ENCODE results near the gene WDR20.

WDR20 gene

DNA sequence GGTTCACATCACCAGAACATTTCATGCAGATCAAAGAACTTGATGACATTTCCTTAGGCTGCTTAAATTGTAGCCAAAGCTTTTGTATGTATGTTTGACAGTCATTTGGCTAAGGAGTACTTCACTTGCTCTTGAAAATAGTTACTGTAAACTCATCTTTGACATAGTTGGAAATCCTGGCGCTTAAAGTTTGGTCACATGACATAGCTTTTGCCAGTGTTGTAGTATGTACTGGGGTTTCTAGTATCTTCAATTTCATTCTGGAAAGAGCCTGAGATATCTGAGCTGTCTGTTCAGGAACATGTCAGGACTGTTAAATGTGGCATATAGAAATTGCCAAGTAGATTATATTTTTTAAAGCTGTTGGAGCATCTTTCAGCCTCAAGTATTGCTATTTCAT, 55.7 kb downstream of the WDR20 start:
- in situ Hi-C loops (cut with MboI; ENCODE audit: low sequenced_read_pairs): no loop called here

DNA sequence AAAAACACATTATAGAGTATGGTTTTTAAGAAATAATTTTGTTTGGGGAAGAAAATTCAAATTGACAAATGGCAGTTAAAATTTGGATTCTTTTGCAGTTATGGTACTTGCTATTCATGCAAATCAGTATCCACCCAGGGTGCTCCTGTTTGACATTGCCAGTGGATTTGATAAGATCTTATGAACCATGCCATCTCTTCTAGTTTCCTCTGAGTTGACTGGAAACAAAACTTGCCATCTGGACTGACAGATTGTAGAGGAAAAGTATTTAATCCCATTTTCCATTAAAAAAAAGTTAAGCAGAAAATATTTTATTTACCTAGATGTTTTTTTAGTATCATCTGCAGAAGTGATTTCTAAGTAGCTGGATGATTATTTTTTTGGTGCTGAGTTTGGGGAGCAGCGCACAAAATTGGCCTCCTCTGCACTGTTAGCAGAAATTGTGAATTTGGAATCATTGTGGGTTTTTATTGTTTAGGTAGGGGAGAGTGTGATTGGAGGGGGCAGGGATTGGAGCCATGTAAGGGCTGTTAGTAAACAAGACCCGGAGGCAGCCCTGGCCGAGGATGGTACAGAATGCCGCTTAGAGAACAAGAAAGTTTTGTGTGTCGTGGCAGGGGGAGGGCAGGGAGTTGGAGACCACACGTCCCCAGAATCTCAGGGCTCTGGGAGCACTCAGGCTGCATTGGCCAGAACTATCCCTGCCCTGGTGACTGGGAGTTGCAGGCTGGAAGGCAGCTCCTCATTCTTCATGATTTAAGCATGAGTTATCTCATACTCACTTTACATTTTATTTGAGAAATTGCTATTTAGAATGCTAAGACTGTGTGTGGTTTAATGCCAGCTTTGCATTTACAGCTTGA, 56.6 kb downstream of the WDR20 start:
- in situ Hi-C loops (cut with MboI; ENCODE audit: low sequenced_read_pairs): no loop called here

DNA sequence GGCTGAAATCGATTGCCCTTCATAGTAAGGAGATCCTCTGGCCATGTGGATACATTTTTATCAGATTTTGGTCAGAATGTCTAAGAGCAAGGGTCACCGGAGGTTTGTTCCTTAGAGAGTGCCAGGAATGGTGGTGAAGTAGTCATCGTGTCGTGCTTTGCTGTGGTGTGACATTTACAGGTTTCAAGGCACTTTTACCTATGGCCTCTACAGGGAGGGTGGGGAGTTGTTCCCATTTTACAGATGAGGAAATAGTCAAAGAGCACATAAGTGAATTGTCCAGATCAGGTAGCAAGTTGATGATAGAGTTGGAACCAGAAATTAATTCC, 57.2 kb downstream of the WDR20 start:
- in situ Hi-C loops (cut with MboI; ENCODE audit: low sequenced_read_pairs): no loop called here

DNA sequence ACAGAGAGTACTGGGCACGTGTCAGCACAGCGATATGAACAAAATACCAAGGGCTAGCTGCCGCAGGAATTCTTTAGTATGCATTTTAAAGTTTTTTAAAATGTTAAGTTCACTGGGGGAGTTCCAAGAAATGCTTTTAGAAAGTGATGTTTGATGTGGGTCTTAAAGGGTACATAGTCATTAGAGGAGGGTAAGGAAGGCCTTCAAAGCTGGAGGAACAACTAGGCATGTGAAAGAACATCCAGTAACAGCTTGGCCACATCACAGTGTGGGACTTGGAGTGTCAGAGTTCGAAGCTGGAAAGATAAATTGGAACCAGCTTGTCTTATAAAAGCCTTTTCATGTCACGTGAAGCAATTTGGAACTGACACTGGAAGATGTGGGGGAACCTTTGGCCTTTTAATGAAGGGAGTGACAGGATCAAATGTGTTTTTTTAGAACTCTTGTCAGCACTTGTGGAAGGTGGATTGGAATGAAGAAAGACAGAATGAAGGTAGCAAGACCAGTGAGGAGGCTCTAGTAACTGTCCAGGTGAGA, 57.7 kb downstream of the WDR20 start:
- in situ Hi-C loops (cut with MboI; ENCODE audit: low sequenced_read_pairs): no loop called here

DNA sequence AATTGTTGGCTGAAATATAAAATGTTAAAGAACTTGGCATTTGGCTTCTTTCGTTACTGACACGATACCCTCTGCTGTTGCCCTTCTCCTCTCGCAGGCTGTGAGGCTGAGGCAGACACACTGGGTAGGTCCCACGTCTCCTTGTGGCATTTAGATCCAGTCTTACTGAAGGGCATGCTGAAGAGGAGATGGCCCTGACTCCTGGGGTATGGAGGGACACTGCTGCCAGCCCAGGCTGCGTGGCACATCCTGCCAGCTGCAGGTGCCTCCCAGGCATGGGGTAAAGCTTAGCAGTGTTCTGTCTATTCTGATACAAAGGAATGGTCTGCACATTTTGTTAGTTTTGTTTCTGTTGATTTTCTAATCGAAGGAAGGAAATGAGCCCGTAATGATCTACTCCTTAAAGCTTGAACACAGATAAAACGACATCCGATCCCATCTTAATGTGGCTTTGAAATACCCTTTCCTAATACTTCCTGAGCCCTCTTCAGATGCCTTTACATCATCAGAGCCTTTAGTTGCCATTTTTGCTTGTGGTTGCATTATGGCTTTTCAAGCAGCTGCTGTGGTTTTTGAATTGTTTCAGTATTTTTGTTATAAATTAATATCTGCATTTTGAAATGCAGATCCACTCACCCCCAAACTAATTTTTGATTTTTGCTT, 61.1 kb downstream of the WDR20 start:
- in situ Hi-C loops (cut with MboI; ENCODE audit: low sequenced_read_pairs): no loop called here

DNA sequence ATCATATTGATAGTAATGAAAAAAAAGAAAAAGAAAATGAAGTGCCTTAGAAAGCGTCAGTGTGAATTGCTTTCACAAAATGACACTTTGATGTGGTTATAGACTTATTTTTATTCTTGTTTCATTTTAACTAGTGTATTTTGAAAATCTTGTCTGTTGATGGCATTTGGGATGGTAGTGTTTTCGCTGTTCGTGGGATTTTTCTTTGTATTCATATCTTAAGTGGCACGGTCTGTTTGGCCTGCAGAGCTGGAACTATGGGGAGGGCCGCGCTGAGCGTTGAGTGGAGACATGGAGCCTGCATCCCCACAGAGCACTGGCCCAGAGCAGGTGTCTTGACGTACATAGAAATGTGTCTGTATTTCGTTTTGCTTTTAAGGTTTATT, 61.6 kb downstream of the WDR20 start:
- in situ Hi-C loops (cut with MboI; ENCODE audit: low sequenced_read_pairs): no loop called here

DNA sequence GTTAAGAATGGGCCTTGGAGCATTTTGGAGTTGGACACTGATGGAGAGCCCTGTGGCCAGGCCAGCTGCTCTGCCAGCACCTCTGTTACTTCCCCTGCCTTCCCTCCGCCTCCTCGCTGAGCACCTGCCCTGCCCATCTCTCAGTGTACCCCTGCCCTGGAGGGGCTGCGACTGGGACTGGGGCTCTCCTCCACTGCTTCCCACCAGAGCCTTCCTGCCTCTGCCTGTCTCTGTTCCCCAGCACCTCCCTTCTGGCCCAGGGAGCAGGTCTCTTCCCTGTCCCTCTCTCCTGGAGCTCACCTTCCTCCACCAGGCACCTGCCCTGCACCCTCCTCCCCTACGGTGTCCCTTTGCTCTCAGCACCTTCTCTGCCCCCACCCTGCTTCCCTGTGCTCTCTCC, 62.1 kb downstream of the WDR20 start:
- in situ Hi-C loops (cut with MboI; ENCODE audit: low sequenced_read_pairs): no loop called here

DNA sequence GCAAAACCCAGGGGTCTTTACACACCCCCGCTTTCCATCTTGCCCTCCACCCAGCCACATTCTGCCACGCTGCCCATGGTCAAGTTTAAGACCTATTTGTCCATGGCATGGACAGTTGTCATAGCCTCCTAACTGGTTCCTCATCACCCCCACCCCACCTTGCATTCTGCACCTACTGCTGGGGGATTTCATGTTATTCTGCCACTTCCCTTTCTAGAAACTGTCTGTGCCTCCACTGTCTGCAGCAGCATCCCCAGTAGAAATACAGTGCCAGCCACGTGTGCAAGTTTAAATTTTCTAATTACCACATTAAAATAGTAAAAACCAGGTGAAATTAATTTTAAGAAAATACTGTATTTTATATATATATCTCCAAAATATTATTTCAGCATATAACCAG, 63.2 kb downstream of the WDR20 start:
- in situ Hi-C loops (cut with MboI; ENCODE audit: low sequenced_read_pairs): no loop called here

DNA sequence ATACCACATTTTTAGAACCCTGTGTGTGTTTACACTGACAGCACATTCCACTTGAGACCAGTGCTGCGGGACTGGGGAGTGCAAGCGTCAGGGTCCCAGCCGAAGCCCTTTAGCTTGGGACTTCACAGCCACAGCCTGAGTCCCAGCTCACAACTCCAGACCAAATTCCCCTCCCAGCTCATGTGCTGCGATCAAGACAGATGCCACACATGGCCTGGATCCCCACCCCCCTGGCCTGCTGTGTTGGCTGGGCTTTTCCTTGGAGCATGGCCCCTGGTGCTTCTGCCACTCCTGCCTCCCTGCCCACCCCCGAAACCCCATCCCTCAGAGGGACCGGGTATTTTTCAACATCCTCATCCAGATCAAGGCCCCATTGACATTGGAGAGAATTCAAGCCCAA, 63.7 kb downstream of the WDR20 start:
- in situ Hi-C loops (cut with MboI; ENCODE audit: low sequenced_read_pairs): no loop called here

DNA sequence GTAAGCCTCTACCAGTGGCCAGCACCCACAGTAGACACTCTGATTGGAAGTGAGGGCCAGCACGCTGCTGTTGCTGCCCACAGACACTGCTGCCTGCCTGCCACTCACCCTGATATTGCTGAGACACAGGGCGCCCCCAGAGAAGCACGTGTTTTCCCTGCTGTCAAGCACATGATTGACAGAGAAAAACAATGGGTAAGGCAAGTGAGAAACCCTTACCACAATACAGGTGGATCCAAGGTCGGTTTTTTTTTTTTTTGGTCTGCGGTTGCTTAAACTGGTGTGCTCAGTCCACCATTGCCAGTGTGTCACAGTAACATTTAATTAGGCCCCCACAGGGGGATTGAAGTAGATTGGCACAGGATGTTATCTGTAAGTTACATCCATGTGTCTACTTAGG, 65.9 kb downstream of the WDR20 start:
- in situ Hi-C loops (cut with MboI; ENCODE audit: low sequenced_read_pairs): no loop called here

DNA sequence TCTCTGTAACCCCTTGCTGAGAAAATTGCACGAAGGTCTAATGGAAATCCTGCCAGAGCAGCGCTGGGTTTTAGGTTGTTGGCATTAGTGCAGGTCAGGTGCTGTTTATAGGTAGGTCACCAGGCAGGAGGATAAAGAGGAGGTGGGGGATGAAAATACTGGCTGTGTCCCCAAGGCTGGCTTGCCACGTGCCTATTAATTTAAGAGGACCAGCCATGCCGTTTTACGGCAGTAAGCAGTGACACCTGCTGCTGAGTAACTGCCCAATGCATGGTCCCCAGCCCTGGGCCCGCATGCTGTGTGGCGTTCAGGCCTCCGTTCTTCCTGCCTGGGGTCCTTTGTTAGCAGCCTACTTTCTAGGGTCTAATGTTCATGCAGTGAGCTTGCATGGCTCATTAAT, 67.2 kb downstream of the WDR20 start:
- in situ Hi-C loops (cut with MboI; ENCODE audit: low sequenced_read_pairs): no loop called here

DNA sequence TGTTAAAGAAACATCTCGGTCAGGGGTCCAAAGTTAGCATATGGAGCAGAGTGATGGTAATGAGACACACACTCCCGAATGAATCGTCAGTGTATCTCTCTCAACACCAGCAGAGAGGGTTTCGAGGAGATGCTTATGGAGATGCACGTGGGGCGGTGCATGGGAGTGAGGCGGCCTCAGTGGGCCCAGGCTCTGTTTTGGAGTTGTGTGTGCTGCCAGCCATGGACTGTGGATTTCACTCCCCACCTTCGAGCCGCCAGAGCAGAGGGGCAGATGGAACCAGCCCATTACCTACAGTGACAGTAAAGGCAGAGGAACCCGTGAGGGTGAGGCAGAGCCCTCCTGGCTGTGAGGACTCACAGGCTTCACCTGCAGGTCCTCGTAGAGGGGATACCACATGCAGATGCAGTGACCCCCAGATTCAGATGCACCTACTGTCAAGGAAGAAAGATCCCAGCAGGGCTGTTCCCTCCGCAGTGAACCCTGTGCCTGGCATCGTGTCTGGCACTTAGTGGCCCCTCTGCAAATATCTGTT, 68.2 kb downstream of the WDR20 start:
- in situ Hi-C loops (cut with MboI; ENCODE audit: low sequenced_read_pairs): no loop called here

DNA sequence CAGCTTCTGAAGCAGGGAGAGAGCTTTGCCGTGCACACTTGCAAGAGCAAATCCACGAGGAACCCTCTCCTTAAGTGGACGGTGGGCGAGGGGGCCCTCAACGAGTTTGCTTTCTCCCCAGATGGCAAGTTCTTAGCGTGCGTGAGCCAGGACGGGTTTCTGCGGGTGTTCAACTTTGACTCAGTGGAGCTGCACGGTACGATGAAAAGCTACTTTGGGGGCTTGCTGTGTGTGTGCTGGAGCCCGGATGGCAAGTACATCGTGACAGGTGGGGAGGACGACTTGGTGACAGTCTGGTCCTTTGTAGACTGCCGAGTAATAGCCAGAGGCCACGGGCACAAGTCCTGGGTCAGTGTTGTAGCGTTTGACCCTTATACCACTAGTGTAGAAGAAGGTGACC, 69.0 kb downstream of the WDR20 start:
- in situ Hi-C loops (cut with MboI; ENCODE audit: low sequenced_read_pairs): no loop called here

DNA sequence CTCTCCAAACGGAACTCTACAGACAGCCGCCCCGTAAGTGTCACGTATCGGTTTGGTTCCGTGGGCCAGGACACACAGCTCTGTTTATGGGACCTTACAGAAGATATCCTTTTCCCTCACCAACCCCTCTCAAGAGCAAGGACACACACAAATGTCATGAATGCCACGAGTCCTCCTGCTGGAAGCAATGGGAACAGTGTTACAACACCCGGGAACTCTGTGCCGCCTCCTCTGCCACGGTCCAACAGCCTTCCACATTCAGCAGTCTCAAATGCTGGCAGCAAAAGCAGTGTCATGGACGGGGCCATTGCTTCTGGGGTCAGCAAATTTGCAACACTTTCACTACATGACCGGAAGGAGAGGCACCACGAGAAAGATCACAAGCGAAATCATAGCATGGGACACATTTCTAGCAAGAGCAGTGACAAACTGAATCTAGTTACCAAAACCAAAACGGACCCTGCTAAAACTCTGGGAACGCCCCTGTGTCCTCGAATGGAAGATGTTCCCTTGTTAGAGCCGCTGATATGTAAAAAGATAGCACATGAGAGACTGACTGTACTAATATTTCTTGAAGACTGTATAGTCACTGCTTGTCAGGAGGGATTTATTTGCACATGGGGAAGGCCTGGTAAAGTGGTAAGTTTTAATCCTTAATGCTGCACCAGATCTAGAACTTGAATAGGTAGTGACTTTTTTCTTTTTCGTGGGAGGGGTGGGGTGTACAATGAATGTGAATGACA, 69.7 kb downstream of the WDR20 start:
- in situ Hi-C loops (cut with MboI; ENCODE audit: low sequenced_read_pairs): no loop called here

DNA sequence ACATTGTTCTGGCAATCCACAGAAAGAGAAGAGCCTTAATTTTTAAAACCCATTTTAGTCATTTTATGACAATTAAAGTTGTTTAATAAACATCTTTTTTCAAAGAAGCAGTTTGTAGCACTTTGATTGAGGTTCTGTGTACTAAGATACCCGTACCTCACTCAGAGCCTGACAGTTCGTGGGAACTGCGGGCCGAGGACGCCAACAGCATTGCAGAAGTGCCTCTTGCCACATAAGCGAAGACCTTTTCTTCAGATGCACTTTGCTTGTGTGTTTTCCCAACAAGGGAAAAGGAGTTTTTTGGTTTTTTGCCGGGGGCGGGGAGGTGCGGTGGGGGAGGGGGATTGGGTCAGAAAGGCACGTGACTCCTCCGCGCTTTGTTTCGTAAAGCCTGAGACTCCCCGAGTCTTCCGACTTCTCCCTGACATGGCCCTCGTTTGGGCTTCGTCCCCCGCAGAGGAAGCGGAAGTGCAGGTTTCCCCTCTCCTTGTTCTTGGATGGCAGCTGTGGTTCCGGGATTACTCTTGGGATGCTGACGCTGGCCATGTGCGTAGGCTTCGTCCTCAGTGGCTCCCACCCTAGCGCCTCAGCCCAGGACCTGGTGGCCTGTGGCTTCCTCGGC, 70.8 kb downstream of the WDR20 start:
- in situ Hi-C loops (cut with MboI; ENCODE audit: low sequenced_read_pairs): no loop called here

DNA sequence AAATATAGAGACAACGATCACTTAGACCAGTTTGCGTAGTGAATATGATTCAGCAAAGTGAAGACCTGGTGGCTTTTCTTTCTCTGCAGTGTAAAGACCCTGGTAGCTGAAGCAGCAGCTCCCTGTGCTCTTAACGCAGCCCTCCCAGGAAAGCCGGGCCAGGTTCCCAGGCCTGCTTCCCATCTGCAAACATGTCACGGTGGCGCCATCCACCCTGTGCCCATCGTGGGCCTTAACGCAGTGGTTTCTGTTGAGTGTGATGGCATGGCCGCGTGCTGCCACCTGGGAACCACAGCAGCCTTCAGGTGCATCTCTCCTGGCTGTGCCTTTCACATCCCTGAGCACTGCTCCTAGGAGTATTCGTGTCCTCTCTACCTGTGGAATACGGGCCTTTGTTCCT, 71.5 kb downstream of the WDR20 start:
- in situ Hi-C loops (cut with MboI; ENCODE audit: low sequenced_read_pairs): no loop called here

DNA sequence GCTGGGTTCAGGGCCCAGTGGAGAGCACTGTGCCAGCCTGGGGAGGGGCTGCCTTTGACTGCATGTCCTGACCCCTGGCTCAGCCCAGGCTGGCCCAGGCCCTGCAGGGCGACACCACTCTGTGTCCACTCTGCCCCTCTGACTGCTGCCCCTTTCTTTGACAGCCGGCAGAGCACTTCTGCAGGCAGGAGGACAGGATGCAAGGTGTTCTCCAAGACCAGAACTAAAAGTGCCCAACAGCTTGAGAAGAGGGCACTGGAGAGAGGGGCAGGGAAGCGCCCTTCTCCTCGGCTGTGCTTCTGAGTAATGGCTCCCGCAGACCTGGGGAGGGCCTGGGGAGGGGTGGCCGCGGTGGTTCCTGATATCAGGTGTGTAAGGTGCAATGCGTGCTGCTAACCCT, 72.7 kb downstream of the WDR20 start:
- in situ Hi-C loops (cut with MboI; ENCODE audit: low sequenced_read_pairs): no loop called here

DNA sequence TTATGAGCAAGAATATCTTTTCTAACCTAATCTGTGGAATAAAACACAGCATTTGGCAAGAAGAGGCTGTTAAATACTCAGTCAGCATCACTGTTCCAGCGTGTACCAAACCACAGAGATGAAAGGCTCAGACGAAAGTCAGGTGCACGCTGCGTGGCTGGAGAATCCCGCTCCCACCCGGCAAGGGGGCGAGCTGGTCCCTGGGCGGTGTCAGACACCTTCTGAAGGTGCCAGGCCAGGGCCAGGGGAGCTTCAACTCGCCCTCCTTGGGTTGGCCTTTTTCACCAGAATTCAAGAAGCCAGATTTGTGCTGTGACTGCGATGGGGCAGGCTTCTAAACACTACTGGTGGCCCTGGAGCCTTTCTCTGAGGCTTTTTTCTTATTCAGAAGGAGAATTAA, 73.1 kb downstream of the WDR20 start:
- in situ Hi-C loops (cut with MboI; ENCODE audit: low sequenced_read_pairs): no loop called here

DNA sequence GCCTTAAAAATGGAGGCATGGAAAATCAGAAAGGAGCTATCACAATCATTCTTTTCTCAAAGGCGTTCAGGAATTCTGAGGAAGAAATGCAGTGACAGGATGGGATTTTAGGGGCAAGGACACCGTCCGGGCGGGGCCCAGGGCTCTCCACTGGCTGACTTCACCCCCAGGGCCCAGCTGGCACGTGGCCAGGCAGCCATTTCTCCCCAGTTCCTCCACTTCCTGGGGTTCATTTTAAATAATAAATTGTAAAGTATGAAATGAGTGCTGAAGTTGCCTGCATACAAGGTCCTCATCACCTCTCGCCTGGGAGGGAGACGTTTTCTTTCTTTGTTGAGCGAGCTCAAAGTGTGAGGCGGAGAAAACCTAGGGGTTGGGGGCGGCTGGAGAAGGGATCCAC, 73.8 kb downstream of the WDR20 start:
- in situ Hi-C loops (cut with MboI; ENCODE audit: low sequenced_read_pairs): no loop called here

DNA sequence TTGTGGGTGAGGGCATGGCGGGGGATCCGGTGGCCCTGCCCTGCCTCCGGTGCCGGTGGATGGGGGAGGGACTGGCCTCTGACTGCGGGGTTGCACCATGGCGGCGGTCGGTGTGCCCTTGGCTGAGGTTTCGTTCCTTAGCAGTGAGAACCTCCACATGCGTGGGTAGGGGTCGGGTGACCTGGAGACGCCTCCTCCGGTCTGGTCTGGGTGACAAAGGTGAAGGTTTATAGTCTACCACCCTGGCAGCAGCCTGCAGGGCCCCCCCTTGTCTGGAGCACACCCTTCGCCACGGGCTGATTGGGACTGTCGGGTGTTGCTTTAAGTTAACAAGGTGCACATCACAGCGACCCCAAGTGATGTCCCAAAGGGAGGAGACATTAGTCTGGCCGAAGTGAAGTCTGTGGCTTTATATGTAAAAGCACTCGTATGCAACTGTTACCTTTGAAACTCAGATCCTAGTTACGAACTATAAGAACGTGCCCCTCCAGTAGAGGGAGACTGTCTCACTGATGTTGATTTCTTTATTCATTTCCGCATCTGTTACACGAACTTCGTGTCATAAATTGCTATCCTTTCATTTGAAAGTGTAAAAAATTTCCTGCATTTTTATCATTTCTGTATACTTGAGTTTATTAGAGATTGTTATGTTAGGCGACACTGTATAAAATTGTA, 74.4 kb downstream of the WDR20 start:
- in situ Hi-C loops (cut with MboI; ENCODE audit: low sequenced_read_pairs): no loop called here

DNA sequence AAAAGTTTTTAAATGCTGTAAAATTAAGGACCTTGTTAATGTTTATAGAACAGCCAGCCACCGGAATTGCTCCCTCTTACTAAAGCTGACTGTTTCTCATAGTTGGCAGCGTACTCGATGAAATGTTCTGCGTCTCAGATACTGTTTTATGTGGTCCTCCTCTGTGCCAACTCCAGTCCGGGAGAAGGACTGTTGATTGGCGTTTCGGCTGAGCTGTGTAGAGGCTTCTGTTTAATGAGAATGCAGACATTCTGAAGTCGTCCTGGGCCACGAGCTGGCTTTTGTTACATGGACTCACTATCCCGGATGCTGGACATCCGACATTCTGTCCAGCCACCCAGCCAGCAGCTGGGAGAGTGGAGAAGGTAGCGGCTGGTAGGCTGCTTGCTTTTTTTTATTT, 75.4 kb downstream of the WDR20 start:
- in situ Hi-C loops (cut with MboI; ENCODE audit: low sequenced_read_pairs): no loop called here
